ENCODE results near the gene GPC1. TPM values are rescaled to one million over a fixed set of nuclear protein-coding genes. Genes with fewer than 3 reads are reported as not detected.

Gene GPC1
- polyA plus RNA-seq, 1 of the 3 experiments (the other 2 are of a cell fraction), result 65.5 TPM

- Histone ChIP-seq H2AFZ (ENCODE audit: low read depth) (no peak overlapping the region), H3K4me2 (no peak overlapping the region), H3K36me3 (replicated peaks in 1 of 2; ENCODE audit: control insufficient read depth in 1 of 2, insufficient read depth in 2 of 2, low read length in 1 of 2) (no peaks in the 10 kb centered on the region), H3F3A (replicated peaks; ENCODE audit: insufficient read depth) (no peaks in the 10 kb centered on the region), H4K20me1 (ENCODE audit: insufficient read depth) (no peaks in the 10 kb centered on the region), H3K9me2 (no peaks in the 10 kb centered on the region), H3K27ac (ENCODE audit: low read depth in 2 of 2, low read length in 1 of 2) (no peak overlapping the region), H3K4me3 (ENCODE audit: low read depth in 2 of 2, low read length in 1 of 2) (no peak overlapping the region), H3K4me1 (ENCODE audit: control insufficient read depth in 1 of 2, insufficient read depth in 2 of 2, low read depth in 1 of 2, low read length in 1 of 2) (no peaks in the 10 kb centered on the region), H3K9ac (no peak overlapping the region), H3K79me2 (ENCODE audit: insufficient read depth) (no peaks in the 10 kb centered on the region), H3K27me3 (ENCODE audit: insufficient read depth) (no peaks in the 10 kb centered on the region), H3K9me3 (no peaks in the 10 kb centered on the region)
- DNase-seq, result peak; percentile 4
- WGBS (ENCODE audit: low lambda C conversion rate), result 88% methylated on average over 21 of the region's 25 CpGs
- TF ChIP-seq CHD2 (IDR thresholded peaks at IDR 0.05; ENCODE audit: low read length, partially characterized antibody) (no peak), SMC3 (IDR thresholded peaks at IDR 0.05; ENCODE audit: low read depth, low read length) (no peak), REST (IDR thresholded peaks at IDR 0.05; ENCODE audit: low read depth, low read length) (no peak), GABPA (IDR thresholded peaks at IDR 0.05; ENCODE audit: low read depth) (no peak), RFX5 (IDR thresholded peaks at IDR 0.05; ENCODE audit: low read length) (no peak)
- ChIA-PET CTCF (no interaction called here), POLR2A (no interaction called here)
These were observed 45.6 kb downstream of the GPC1 start for GRCh38 chr2:240480834-240481623.

- Histone ChIP-seq H4K20me1 (ENCODE audit: insufficient read depth) (no peaks in the 10 kb centered on the region), H3K4me3 (ENCODE audit: low read depth in 2 of 2, low read length in 1 of 2) (no peak overlapping the region), H3K36me3 (replicated peaks in 1 of 2; ENCODE audit: control insufficient read depth in 1 of 2, insufficient read depth in 2 of 2, low read length in 1 of 2) (no peaks in the 10 kb centered on the region), H3K27me3 (ENCODE audit: insufficient read depth) (no peaks in the 10 kb centered on the region), H3K79me2 (ENCODE audit: insufficient read depth) (no peaks in the 10 kb centered on the region), H3K9me3 (no peaks in the 10 kb centered on the region), H3K27ac (ENCODE audit: low read depth in 2 of 2, low read length in 1 of 2) (no peak overlapping the region), H3K9ac (no peak overlapping the region), H3K4me2 (no peak overlapping the region), H3K4me1 (ENCODE audit: control insufficient read depth in 1 of 2, insufficient read depth in 2 of 2, low read depth in 1 of 2, low read length in 1 of 2) (no peaks in the 10 kb centered on the region), H3K9me2 (no peaks in the 10 kb centered on the region), H2AFZ (ENCODE audit: low read depth) (no peak overlapping the region), H3F3A (replicated peaks; ENCODE audit: insufficient read depth) (no peaks in the 10 kb centered on the region)
- WGBS (ENCODE audit: low lambda C conversion rate), result 91% methylated on average over 1 of the region's 5 CpGs
- ChIA-PET POLR2A (no interaction called here), CTCF (no interaction called here)
- DNase-seq, result peak; percentile 2
- TF ChIP-seq GABPA (IDR thresholded peaks at IDR 0.05; ENCODE audit: low read depth) (no peak), FOXJ3 (CRISPR knock-in tag; IDR thresholded peaks at IDR 0.05) (no peak), NFIC (IDR thresholded peaks at IDR 0.05; ENCODE audit: borderline replicate concordance) (no peak), POLR2AphosphoS5 (IDR thresholded peaks at IDR 0.05; ENCODE audit: low read depth, low read length) (no peak), TCF12 (IDR thresholded peaks at IDR 0.05) (no peak), PBX3 (IDR thresholded peaks at IDR 0.05) (no peak), RAD21 (IDR thresholded peaks at IDR 0.05; ENCODE audit: low read length) (no peak)
These were observed 46.3 kb downstream of the GPC1 start for GRCh38 chr2:240481720-240482119.

All from SK-N-SH (cell line).